ENCODE results near the gene ODF2L.

DNA sequence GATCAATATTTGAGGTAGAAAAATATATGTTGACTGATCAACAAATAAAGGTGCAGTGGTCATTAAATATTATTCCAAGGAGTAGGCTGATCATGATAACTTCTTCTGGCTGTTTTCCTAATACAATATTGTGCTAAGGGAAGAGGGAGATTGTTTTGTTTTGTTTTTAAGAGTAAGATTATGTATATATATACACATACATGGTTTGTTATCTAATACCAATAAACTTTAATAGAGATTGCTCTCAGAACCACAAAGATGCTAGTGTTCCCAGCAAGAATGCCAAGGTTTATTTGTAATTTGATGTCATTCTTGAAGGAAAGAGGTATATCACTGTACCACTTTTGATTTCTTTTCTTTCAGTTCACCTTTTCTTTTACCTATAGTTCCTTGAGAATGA, 37.9 kb upstream of the ODF2L start:
- TF ChIP-seq, protein P1, sequence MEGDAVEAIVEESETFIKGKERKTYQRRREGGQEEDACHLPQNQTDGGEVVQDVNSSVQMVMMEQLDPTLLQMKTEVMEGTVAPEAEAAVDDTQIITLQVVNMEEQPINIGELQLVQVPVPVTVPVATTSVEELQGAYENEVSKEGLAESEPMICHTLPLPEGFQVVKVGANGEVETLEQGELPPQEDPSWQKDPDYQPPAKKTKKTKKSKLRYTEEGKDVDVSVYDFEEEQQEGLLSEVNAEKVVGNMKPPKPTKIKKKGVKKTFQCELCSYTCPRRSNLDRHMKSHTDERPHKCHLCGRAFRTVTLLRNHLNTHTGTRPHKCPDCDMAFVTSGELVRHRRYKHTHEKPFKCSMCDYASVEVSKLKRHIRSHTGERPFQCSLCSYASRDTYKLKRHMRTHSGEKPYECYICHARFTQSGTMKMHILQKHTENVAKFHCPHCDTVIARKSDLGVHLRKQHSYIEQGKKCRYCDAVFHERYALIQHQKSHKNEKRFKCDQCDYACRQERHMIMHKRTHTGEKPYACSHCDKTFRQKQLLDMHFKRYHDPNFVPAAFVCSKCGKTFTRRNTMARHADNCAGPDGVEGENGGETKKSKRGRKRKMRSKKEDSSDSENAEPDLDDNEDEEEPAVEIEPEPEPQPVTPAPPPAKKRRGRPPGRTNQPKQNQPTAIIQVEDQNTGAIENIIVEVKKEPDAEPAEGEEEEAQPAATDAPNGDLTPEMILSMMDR (IDR thresholded peaks at IDR 0.05; ENCODE audit: low read depth, low read length), result no peak
- TF ChIP-seq POLR2A (IDR thresholded peaks at IDR 0.05; ENCODE audit: extremely low read depth, insufficient read length) (no peak), MYC (IDR thresholded peaks at IDR 0.05; ENCODE audit: low read depth, low read length) (no peak)
